Uterus (tissue), 2 donors: ENCODE data around the gene HSFX2.
"Not testable (repeated sequence)": the region's sequence is repeated elsewhere in the genome, so short reads cannot be mapped to it uniquely, and the experiment has no call there.

ENCODE experiments used
- CTCF ChIP-seq, 4 experiments: fragments of 200-600 bp in 2 of 4; fragments of 450-650 bp in 2 of 4; sonication (generic) in 2 of 4; IDR thresholded peaks; one replicate each; pipeline ENCODE4 v1.5.1; 2016 to 2019; ENCODE audit warnings: antibody characterized with exemption in 4 of 4, mild to moderate bottlenecking in 2 of 4, moderate library complexity in 1 of 4
- POLR2A ChIP-seq, 2 donors: fragments of 450-650 bp; IDR thresholded peaks; one replicate each; pipeline ENCODE4 v1.6.1; 2016; ENCODE audit warnings: antibody characterized with exemption in 2 of 2, mild to moderate bottlenecking in 1 of 2, moderate library complexity in 1 of 2

- not testable (repeated sequence) for TF ChIP-seq CTCF, POLR2A (IDR thresholded peaks at IDR 0.05)
Observed at GRCh38 chrX:149551939-149552248, 43.2 kb downstream of the HSFX2 start.
